ENCODE measurements around the gene ZNF574.

The ZNF574 gene

DNA sequence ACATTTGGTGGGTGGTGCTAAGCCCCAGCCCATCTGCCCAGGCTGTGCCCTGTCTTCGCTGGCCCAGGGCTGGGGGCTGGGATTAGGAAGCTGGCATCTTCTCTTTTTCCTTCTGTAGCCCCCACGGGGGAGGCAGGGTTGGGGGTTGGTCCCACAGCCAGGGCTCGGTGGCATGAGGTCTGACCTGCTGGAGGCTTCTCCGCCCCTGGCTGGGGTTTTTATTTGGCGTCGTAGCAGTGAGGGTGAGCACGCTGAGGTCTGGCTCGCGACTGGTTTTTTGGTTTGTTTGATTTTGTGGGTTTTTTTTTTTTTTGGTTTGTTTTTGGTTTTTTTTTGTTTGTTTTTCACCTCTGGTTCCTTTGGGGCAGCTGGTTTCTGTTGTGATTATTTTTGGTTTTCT is 14.7 kb downstream of the ZNF574 start:
- CTCF ChIA-PET = interaction anchor here (0.6 to 1.3 kb wide), 2 partner anchors 9 to 127 kb away, joined by 3 to 8 read pairs; partner anchors contain the start of gene DEDD2
- no peak overlapping the region for H3K27ac ChIP-seq
- no peak for DNase-seq (ENCODE audit: low spot score)

DNA sequence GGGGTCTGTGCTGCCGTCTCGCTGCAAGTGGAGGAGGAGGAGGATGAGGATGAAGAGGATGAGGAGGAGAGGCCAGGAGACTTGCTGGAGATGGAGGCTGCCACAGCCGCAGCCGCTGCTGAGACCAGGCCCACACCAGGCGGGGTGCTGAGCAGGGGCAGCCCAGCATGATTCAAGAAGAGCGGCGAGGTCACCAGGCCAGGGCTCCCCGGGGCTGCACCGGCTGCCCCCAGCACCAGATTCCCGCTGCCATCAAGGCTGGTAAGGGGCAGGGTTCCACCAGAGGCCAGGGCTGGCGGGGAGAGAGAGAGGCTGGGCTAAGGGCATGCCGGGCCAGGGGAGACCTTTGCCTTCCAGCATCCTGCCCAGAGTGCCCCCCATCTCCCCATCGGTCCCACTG is 15.3 kb downstream of the ZNF574 start:
- POLR2A ChIA-PET (ENCODE audit: low non-redundant PET) = interaction anchor here (0.7 kb wide), 1 partner anchor 10 kb away, joined by 3 read pairs; no protein-coding TSS in a partner anchor
- TF ChIP-seq, protein P1, sequence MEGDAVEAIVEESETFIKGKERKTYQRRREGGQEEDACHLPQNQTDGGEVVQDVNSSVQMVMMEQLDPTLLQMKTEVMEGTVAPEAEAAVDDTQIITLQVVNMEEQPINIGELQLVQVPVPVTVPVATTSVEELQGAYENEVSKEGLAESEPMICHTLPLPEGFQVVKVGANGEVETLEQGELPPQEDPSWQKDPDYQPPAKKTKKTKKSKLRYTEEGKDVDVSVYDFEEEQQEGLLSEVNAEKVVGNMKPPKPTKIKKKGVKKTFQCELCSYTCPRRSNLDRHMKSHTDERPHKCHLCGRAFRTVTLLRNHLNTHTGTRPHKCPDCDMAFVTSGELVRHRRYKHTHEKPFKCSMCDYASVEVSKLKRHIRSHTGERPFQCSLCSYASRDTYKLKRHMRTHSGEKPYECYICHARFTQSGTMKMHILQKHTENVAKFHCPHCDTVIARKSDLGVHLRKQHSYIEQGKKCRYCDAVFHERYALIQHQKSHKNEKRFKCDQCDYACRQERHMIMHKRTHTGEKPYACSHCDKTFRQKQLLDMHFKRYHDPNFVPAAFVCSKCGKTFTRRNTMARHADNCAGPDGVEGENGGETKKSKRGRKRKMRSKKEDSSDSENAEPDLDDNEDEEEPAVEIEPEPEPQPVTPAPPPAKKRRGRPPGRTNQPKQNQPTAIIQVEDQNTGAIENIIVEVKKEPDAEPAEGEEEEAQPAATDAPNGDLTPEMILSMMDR (conservative IDR thresholded peaks at IDR 0.05; ENCODE audit: low read depth) = no peak
- CTCF ChIA-PET = interaction anchor here (0.9 to 1.3 kb wide), 2 partner anchors 9 to 11 kb away, joined by 3 to 8 read pairs; no protein-coding TSS in a partner anchor
- DNase-seq (ENCODE audit: low spot score) = no peak
- no peak overlapping the region for H3K27ac ChIP-seq

More for the DNA sequence above, 14.7 kb downstream of the ZNF574 start:
- TF ChIP-seq, protein P1 (conservative IDR thresholded peaks at IDR 0.05; ENCODE audit: low read depth) = no peak
- POLR2A ChIA-PET (ENCODE audit: low non-redundant PET) = no interaction called here

DNA sequence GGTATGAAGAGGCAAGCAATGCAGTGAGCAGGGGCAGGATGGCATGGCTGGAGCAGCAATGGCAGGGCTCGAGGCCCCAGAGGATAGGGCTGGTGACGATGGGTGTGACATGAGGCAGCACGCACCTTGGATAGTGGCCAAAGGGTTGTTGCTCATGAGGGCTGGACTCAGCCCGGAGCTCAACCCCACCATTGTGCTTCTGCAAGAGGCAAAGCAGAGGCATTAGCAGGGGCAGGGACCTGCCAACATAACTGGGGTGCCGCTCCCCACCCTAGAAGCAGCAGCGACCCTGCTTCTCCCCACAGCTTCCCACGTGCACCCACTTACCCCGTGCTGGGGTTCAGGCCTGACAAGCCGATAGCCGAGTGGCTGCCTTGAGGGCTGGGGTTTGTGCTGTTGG is 15.8 kb downstream of the ZNF574 start:
- DNase-seq (ENCODE audit: low spot score) = no peak
- ChIA-PET CTCF (interaction anchor here (0.9 kb wide), 1 partner anchor 10 kb away, joined by 3 read pairs; no protein-coding TSS in a partner anchor), POLR2A (ENCODE audit: low non-redundant PET) (interaction anchor here (0.7 kb wide), 1 partner anchor 10 kb away, joined by 3 read pairs; no protein-coding TSS in a partner anchor)
- H3K27ac ChIP-seq = no peak overlapping the region
- TF ChIP-seq, protein P1 (conservative IDR thresholded peaks at IDR 0.05; ENCODE audit: low read depth) = no peak

DNA sequence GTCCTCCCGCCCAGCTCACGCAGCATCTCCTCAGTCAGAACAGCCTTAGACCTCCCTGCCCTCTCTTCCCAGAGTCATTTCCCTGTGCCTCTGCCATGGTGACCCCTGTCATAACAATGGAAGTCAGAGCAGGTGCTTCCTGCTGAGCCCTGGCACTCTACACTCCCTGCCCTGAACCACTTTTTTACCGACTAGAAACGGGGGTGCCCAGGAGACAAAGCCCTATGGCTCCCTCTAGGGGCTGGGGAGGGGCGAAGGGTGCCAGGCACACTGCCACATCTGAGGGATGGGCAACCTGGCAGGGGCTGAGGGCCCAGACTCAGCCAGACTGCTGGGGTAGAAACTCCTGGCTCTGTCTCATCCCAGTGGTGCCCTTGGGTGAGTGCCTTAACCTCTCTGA is 16.4 kb downstream of the ZNF574 start:
- H3K27ac ChIP-seq = no peak overlapping the region
- POLR2A ChIA-PET (ENCODE audit: low non-redundant PET) = no interaction called here
- CTCF ChIA-PET = no interaction called here
- TF ChIP-seq, protein P1 (conservative IDR thresholded peaks at IDR 0.05; ENCODE audit: low read depth) = no peak
- peak; percentile 45 for DNase-seq (ENCODE audit: low spot score)

DNA sequence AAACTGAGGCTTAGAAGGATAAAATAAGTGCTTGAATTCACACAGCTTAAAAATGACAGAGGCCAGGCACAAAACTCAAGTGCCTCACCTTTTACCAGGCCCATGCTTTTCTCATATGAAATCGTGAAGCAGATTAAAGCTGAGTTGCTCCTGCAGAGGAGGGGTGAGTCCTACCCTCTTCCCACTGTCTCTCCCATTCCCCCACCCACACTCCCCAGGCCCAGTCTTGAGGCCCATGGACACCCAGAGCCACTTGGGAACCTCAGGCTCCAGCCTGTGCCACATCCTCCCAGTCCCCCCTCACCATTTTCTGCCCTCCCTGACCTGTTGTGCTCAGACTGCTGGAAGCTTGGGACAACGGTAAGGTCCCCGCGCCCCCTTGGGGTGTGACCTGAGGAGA is 17.5 kb downstream of the ZNF574 start:
- H3K27ac ChIP-seq = no peak overlapping the region
- ChIA-PET CTCF (interaction anchor here (0.6 kb wide), 2 partner anchors 60 to 1638 kb away, joined by 3 read pairs; no protein-coding TSS in a partner anchor), POLR2A (ENCODE audit: low non-redundant PET) (no interaction called here)
- DNase-seq (ENCODE audit: low spot score) = no peak
- TF ChIP-seq, protein P1 (conservative IDR thresholded peaks at IDR 0.05; ENCODE audit: low read depth) = no peak

DNA sequence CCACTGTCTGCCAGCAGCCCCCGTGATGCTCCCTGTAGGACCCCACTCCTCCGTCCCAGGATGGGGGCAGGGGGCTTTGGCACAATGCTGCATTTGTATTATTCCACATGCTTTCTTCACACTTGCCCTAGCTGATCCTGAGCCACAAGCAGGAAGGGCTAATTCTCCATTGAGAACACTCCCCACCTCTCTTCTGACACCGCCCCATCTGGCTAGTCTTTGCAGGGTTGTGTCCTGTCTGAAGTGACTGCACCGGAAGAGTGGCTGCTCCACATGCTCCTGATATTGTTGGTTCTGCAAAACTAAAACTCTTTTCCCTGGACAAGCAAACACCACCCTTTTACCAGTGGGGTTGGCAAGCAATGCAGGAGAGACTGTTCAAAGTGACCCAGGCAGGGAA is 18.0 kb downstream of the ZNF574 start:
- TF ChIP-seq, protein P1 (conservative IDR thresholded peaks at IDR 0.05; ENCODE audit: low read depth) = no peak
- DNase-seq (ENCODE audit: low spot score) = no peak
- no peak overlapping the region for H3K27ac ChIP-seq
- POLR2A ChIA-PET (ENCODE audit: low non-redundant PET) = no interaction called here
- CTCF ChIA-PET = interaction anchor here (0.6 kb wide), 2 partner anchors 60 to 1637 kb away, joined by 3 read pairs; no protein-coding TSS in a partner anchor
